ENCODE results near the gene MRPL16. TPM values are rescaled to one million over a fixed set of nuclear protein-coding genes. Genes with fewer than 3 reads are reported as not detected.

Gene MRPL16
- total and polyA plus RNA-seq, 2 experiments from 2014 or later = 77.4 to 176 TPM

DNA sequence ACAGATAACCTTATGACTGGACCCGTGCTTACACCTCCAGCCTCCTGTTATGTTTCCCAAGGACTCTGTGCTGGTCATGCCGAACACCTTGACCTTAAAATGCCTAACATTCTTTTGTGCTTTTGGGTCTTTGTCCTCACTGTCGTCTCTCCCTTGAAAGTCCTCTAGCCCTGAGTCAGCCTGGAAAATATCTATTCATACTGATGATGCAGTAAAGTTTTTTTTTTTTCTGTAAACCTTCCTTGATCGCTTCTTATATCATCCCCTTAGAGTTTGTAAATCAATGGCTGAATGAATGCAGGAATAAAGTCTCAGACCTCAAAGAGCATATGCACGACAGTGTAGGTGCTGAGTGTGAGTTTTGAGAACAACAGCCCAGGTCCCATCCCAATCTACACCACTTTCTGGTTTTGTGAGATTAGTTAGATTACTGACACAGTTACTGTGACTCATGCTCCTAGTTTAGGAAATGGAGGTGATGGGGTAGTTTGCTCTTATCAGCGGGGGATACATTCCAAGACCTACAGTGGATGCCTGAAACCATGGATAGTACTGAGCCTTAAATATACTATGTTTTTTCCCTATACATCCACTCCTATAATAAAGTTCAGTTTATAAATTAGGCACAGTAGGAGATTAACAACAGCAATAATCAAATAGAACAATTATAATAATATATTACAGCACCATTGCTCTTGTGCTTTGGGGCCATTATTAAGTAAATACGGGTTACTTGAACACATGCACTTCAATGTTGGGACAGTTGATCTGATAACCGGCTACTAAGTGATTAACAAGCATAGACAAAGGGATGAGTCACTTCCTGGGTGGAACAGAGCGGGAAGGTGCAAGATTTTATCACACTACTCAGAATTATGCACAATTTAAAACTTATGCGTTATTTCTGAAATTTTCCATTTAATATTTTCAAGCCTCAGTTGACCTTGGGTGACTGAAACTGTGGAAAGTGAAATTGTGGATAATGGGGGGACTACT, 47.2 kb upstream of the MRPL16 start:
- Mint-ChIP-seq H3K36me3 (ENCODE audit: low read depth) (no peaks in the 10 kb centered on the region), H3K9me3 (no peaks in the 10 kb centered on the region), H3K4me3 (no peak overlapping the region), H3K4me1 (peaks cover 12% of the 10 kb centered on the region), H3K27ac (peak overlapping the region; percentile 49; the same call in 1 of the 2 replicates), H3K27me3 (ENCODE audit: insufficient read depth, low read depth, poor library complexity) (no peaks in the 10 kb centered on the region)
- Histone ChIP-seq H4K20me1 (replicated peaks; ENCODE audit: insufficient read depth) (no peaks in the 10 kb centered on the region), H3K4me2 (no peak overlapping the region), H2AFZ (no peak overlapping the region), H3K79me2 (replicated peaks; ENCODE audit: insufficient read depth) (no peaks in the 10 kb centered on the region), H3K27me3 (ENCODE audit: insufficient read depth) (no peaks in the 10 kb centered on the region), H3K36me3 (ENCODE audit: insufficient read depth) (no peaks in the 10 kb centered on the region), H3K9me2 (ENCODE audit: insufficient read depth) (peaks cover 5% of the 10 kb centered on the region; the same call in 1 of the 2 replicates), H3K4me3 (no peak overlapping the region), H3K4me1 (ENCODE audit: insufficient read depth) (peaks cover 9% of the 10 kb centered on the region; the same call in 1 of the 2 replicates), H3F3A (replicated peaks; ENCODE audit: low read depth) (no peaks in the 10 kb centered on the region), H3K27ac (ENCODE audit: low read depth) (no peak overlapping the region)
- DNase-seq (ENCODE audit: low spot score) (peak; percentile 54), ATAC-seq (peak; percentile 79)
- TF ChIP-seq EZH2phosphoT487 (IDR thresholded peaks at IDR 0.05; ENCODE audit: unreplicated experiment) = no peak
- TF ChIP-seq ZNF331 (CRISPR knock-in tag; IDR thresholded peaks at IDR 0.05; ENCODE audit: low read depth) = no peak
- TF ChIP-seq, protein P1, sequence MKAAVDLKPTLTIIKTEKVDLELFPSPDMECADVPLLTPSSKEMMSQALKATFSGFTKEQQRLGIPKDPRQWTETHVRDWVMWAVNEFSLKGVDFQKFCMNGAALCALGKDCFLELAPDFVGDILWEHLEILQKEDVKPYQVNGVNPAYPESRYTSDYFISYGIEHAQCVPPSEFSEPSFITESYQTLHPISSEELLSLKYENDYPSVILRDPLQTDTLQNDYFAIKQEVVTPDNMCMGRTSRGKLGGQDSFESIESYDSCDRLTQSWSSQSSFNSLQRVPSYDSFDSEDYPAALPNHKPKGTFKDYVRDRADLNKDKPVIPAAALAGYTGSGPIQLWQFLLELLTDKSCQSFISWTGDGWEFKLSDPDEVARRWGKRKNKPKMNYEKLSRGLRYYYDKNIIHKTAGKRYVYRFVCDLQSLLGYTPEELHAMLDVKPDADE (IDR thresholded peaks at IDR 0.05) = no peak
- TF ChIP-seq POLR2AphosphoS5 (IDR thresholded peaks at IDR 0.05; ENCODE audit: low read depth) = no peak
- no peak for TF ChIP-seq CREB1 (CRISPR knock-in tag; IDR thresholded peaks at IDR 0.05; ENCODE audit: low read depth)
- no peak for TF ChIP-seq ZNF114 (CRISPR knock-in tag; IDR thresholded peaks at IDR 0.05)
- TF ChIP-seq, protein P2, sequence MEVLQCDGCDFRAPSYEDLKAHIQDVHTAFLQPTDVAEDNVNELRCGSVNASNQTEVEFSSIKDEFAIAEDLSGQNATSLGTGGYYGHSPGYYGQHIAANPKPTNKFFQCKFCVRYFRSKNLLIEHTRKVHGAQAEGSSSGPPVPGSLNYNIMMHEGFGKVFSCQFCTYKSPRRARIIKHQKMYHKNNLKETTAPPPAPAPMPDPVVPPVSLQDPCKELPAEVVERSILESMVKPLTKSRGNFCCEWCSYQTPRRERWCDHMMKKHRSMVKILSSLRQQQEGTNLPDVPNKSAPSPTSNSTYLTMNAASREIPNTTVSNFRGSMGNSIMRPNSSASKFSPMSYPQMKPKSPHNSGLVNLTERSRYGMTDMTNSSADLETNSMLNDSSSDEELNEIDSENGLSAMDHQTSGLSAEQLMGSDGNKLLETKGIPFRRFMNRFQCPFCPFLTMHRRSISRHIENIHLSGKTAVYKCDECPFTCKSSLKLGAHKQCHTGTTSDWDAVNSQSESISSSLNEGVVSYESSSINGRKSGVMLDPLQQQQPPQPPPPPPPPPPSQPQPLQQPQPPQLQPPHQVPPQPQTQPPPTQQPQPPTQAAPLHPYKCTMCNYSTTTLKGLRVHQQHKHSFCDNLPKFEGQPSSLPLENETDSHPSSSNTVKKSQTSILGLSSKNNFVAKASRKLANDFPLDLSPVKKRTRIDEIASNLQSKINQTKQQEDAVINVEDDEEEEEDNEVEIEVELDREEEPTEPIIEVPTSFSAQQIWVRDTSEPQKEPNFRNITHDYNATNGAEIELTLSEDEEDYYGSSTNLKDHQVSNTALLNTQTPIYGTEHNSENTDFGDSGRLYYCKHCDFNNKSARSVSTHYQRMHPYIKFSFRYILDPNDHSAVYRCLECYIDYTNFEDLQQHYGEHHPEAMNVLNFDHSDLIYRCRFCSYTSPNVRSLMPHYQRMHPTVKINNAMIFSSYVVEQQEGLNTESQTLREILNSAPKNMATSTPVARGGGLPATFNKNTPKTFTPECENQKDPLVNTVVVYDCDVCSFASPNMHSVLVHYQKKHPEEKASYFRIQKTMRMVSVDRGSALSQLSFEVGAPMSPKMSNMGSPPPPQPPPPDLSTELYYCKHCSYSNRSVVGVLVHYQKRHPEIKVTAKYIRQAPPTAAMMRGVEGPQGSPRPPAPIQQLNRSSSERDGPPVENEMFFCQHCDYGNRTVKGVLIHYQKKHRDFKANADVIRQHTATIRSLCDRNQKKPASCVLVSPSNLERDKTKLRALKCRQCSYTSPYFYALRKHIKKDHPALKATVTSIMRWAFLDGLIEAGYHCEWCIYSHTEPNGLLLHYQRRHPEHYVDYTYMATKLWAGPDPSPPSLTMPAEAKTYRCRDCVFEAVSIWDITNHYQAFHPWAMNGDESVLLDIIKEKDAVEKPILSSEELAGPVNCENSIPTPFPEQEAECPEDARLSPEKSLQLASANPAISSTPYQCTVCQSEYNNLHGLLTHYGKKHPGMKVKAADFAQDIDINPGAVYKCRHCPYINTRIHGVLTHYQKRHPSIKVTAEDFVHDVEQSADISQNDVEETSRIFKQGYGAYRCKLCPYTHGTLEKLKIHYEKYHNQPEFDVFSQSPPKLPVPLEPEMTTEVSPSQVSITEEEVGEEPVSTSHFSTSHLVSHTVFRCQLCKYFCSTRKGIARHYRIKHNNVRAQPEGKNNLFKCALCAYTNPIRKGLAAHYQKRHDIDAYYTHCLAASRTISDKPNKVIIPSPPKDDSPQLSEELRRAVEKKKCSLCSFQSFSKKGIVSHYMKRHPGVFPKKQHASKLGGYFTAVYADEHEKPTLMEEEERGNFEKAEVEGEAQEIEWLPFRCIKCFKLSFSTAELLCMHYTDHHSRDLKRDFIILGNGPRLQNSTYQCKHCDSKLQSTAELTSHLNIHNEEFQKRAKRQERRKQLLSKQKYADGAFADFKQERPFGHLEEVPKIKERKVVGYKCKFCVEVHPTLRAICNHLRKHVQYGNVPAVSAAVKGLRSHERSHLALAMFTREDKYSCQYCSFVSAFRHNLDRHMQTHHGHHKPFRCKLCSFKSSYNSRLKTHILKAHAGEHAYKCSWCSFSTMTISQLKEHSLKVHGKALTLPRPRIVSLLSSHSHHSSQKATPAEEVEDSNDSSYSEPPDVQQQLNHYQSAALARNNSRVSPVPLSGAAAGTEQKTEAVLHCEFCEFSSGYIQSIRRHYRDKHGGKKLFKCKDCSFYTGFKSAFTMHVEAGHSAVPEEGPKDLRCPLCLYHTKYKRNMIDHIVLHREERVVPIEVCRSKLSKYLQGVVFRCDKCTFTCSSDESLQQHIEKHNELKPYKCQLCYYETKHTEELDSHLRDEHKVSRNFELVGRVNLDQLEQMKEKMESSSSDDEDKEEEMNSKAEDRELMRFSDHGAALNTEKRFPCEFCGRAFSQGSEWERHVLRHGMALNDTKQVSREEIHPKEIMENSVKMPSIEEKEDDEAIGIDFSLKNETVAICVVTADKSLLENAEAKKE (CRISPR knock-in tag; IDR thresholded peaks at IDR 0.05) = no peak
- TF ChIP-seq STAT1 (IDR thresholded peaks at IDR 0.05; ENCODE audit: unreplicated experiment) = no peak
- TF ChIP-seq, protein P3, sequence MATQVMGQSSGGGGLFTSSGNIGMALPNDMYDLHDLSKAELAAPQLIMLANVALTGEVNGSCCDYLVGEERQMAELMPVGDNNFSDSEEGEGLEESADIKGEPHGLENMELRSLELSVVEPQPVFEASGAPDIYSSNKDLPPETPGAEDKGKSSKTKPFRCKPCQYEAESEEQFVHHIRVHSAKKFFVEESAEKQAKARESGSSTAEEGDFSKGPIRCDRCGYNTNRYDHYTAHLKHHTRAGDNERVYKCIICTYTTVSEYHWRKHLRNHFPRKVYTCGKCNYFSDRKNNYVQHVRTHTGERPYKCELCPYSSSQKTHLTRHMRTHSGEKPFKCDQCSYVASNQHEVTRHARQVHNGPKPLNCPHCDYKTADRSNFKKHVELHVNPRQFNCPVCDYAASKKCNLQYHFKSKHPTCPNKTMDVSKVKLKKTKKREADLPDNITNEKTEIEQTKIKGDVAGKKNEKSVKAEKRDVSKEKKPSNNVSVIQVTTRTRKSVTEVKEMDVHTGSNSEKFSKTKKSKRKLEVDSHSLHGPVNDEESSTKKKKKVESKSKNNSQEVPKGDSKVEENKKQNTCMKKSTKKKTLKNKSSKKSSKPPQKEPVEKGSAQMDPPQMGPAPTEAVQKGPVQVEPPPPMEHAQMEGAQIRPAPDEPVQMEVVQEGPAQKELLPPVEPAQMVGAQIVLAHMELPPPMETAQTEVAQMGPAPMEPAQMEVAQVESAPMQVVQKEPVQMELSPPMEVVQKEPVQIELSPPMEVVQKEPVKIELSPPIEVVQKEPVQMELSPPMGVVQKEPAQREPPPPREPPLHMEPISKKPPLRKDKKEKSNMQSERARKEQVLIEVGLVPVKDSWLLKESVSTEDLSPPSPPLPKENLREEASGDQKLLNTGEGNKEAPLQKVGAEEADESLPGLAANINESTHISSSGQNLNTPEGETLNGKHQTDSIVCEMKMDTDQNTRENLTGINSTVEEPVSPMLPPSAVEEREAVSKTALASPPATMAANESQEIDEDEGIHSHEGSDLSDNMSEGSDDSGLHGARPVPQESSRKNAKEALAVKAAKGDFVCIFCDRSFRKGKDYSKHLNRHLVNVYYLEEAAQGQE (IDR thresholded peaks at IDR 0.05; ENCODE audit: unreplicated experiment) = no peak
- no peak for TF ChIP-seq JUNB (IDR thresholded peaks at IDR 0.05; ENCODE audit: unreplicated experiment)
- TF ChIP-seq, protein P4, sequence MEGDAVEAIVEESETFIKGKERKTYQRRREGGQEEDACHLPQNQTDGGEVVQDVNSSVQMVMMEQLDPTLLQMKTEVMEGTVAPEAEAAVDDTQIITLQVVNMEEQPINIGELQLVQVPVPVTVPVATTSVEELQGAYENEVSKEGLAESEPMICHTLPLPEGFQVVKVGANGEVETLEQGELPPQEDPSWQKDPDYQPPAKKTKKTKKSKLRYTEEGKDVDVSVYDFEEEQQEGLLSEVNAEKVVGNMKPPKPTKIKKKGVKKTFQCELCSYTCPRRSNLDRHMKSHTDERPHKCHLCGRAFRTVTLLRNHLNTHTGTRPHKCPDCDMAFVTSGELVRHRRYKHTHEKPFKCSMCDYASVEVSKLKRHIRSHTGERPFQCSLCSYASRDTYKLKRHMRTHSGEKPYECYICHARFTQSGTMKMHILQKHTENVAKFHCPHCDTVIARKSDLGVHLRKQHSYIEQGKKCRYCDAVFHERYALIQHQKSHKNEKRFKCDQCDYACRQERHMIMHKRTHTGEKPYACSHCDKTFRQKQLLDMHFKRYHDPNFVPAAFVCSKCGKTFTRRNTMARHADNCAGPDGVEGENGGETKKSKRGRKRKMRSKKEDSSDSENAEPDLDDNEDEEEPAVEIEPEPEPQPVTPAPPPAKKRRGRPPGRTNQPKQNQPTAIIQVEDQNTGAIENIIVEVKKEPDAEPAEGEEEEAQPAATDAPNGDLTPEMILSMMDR (conservative IDR thresholded peaks at IDR 0.05; ENCODE audit: low read depth in 2 of 2) = no peak
- TF ChIP-seq EZH2 (IDR thresholded peaks at IDR 0.05; ENCODE audit: low read depth, unreplicated experiment) = no peak
- no peak for TF ChIP-seq NANOG (IDR thresholded peaks at IDR 0.05; ENCODE audit: borderline replicate concordance)

Data from GM23338 (cell line).